Mucosa of rectum (tissue), 2 donors: ENCODE results near the gene BICD1.

ENCODE experiments used
- H3K27ac ChIP-seq, 2 donors: one replicate each; pipeline ENCODE4 v1.7.0; 2013; ENCODE audit warnings: inconsistent platforms in 2 of 2, low read depth in 2 of 2, low read length in 2 of 2
- H3K27me3 ChIP-seq, 2 donors: one replicate each; pipeline ENCODE4 v1.7.0; 2013; ENCODE audit warnings: low read length in 2 of 2; ENCODE audit not compliant: control insufficient read depth in 2 of 2, insufficient read depth in 2 of 2
- H3K36me3 ChIP-seq, 2 donors: one replicate each; pipeline ENCODE4 v1.7.0; 2013; ENCODE audit warnings: low read length in 2 of 2; ENCODE audit not compliant: control insufficient read depth in 2 of 2, insufficient read depth in 2 of 2
- H3K4me1 ChIP-seq, 2 donors: one replicate each; pipeline ENCODE4 v1.7.0; 2013; ENCODE audit warnings: low read length in 2 of 2, mild to moderate bottlenecking in 1 of 2; ENCODE audit not compliant: control insufficient read depth in 2 of 2, insufficient read depth in 2 of 2
- H3K4me3 ChIP-seq, 2 donors: one replicate each; pipeline ENCODE4 v1.7.0; 2013; ENCODE audit warnings: low read length in 2 of 2
- H3K9ac ChIP-seq, 2 donors: one replicate each; pipeline ENCODE4 v1.7.0; 2013; ENCODE audit warnings: low read length in 2 of 2, low read depth in 1 of 2, mild to moderate bottlenecking in 1 of 2
- H3K9me3 ChIP-seq, 2 donors: one replicate each; pipeline ENCODE4 v1.7.0; 2013; ENCODE audit warnings: low read length in 2 of 2; ENCODE audit not compliant: control insufficient read depth in 2 of 2
- donor health status: healthy.
- donor health status: Normal muscosa, but diverticular disease.

The BICD1 gene

DNA sequence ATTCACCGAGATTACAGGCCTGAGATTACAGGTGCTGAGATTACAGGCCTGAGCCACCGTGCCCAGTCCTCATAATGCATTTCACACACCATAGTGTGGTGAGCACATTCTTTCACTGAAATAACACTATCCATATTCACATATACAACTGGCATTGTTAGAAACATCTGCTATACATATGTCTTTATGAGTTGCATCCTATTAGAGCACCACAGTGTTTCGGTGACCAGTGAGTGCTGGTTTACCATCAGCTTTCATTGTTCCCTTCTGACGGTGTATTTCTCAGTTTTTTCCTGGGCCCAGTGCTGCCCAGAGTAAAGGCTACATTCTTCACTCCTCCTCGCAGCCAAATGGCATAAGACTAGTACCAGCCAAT, 196.5 kb downstream of the BICD1 start:
- no peak overlapping the region for H3K4me3 ChIP-seq
- no peaks in the 10 kb centered on the region for H3K9me3 ChIP-seq
- H3K27ac ChIP-seq = no peak overlapping the region
- no peaks in the 10 kb centered on the region for H3K27me3 ChIP-seq
- no peak overlapping the region for H3K9ac ChIP-seq
- no peaks in the 10 kb centered on the region for H3K4me1 ChIP-seq
- H3K36me3 ChIP-seq = no peaks in the 10 kb centered on the region

DNA sequence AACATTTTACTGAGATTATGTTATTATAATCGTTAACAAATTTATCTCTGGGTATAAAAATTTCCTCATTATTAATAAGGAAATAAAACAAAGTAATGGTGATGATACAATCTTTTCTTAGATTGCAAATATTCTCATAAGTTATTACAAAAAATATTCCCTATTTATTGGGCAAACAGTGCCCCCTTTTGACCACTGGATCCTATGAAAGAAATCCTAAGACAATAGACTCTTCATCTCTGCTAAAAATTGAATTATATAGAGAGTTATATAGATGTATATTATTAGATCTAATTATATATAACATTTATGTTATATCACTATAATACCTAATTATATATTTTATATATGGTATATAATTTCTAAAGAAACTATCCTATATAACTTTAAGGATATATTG, 198.5 kb downstream of the BICD1 start:
- H3K9ac ChIP-seq = no peak overlapping the region
- H3K36me3 ChIP-seq = no peaks in the 10 kb centered on the region
- no peaks in the 10 kb centered on the region for H3K4me1 ChIP-seq
- no peaks in the 10 kb centered on the region for H3K9me3 ChIP-seq
- H3K27me3 ChIP-seq = no peaks in the 10 kb centered on the region
- no peak overlapping the region for H3K27ac ChIP-seq
- no peak overlapping the region for H3K4me3 ChIP-seq

DNA sequence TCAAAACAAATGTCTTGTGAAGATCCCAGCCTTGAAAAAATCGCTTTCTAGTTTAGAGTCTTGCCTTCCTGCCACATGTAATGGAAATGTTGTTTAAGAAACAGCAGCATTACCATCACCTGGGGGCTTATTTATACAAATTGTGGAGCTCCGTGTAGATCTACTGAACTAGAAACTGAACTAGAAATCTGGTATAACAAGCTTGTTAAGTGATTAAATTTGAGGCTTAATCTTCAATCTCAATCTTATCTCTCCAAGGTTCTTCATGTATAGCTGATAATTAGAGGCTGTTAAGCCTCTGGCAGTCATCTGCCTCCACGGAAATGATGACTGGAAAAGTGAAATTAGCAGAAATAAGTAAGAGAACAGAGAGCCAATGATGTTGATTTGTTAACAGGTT, 200.7 kb downstream of the BICD1 start:
- Histone ChIP-seq H3K9me3 (no peaks in the 10 kb centered on the region), H3K9ac (no peak overlapping the region), H3K4me1 (no peaks in the 10 kb centered on the region), H3K4me3 (no peak overlapping the region), H3K27ac (no peak overlapping the region), H3K36me3 (no peaks in the 10 kb centered on the region), H3K27me3 (no peaks in the 10 kb centered on the region)

DNA sequence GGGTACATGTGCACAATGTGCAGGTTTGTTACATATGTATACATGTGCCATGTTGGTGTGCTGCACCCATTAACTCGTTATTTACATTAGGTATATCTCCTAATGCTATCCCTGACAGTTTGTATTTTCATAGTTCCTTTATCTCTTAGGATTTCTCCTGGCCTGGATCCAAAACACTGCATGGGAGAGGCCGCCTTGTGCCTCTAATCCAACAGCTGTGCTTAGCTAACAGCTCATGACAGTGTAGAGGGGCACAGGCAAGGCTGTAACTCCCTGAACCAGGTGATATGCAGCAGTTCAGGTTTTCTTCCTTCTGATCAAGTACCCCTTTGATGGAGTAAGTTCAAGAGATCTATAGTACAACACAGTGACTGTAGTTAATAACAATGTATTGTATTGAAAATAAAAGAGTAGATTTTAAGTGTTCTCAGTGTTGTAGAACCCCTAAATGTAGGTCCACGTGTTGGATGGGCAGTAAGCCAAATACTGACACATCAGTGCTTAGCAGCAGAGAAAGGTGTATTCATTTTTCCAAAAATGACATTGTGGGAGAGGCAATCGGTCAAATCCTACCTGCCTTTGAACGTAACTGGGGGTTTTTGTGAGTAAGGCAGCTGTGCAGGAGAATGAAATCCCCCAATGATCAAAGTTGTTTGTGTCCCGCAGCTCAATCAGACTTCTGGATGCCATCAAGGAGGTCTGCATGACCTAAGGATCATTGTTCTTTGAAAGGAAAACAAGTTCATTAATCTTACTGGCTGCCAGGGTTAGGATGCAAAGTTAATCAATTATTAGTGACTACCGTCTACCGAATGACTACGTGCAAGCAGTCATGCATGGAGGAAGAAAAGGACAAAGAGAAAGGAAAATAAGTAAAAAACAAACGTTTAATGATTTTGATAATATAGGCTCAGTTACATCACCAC, 203.4 kb downstream of the BICD1 start:
- Histone ChIP-seq H3K9ac (no peak overlapping the region), H3K27ac (no peak overlapping the region), H3K9me3 (no peaks in the 10 kb centered on the region), H3K36me3 (no peaks in the 10 kb centered on the region), H3K4me3 (no peak overlapping the region), H3K4me1 (no peaks in the 10 kb centered on the region), H3K27me3 (no peaks in the 10 kb centered on the region)

DNA sequence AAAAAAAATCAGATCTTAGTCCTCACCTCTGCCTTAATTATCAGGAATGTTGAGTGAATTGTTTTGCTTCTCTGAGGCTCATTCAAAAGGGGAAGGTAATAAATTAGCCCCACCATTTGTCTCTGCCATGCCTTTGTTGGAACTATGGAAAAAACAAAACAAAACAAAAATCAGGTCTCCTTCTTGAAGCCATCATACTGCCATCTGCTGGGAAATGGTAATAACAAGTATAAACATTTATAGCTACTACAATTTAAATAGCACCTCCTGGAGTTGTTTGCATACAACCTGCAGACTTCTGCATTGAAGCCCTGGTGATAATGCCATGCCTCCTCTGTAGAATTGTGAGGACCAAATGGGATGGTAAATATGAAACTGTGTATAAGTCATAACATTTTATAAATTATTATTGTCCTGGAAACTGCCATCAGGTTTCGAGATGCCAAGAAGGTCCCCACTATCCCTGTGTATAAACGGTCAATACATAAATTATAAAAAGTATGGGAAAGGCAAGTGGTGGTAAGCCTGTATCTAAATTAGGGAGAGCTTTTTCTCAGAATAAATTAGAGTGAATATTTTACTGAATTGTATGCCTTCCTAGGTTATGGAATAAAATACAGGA, 205.5 kb downstream of the BICD1 start:
- no peaks in the 10 kb centered on the region for H3K36me3 ChIP-seq
- no peaks in the 10 kb centered on the region for H3K27me3 ChIP-seq
- no peak overlapping the region for H3K4me3 ChIP-seq
- H3K27ac ChIP-seq = no peak overlapping the region
- H3K9me3 ChIP-seq = no peaks in the 10 kb centered on the region
- no peaks in the 10 kb centered on the region for H3K4me1 ChIP-seq
- H3K9ac ChIP-seq = no peak overlapping the region

DNA sequence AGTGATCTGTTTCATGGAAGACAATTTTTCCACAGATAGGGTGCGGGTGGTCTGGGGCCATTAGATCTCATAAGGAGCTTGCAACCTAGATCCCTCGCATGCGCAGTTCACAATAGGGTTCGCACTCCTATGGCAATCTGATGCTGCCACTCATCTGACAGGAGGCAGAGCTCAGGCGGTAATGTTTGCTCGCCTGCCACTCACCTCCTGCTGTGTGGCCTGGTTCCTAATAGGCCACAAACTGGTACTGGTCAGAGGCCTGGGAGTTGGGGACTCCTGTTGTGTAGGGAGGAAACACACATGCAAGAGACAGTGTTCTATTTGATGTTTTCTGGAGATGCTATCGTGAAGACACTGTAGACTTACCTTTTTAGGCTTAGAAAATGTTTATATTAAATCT, 215.7 kb downstream of the BICD1 start:
- Histone ChIP-seq H3K27me3 (no peaks in the 10 kb centered on the region), H3K27ac (no peak overlapping the region), H3K36me3 (no peaks in the 10 kb centered on the region), H3K4me3 (no peak overlapping the region), H3K9ac (no peak overlapping the region), H3K9me3 (no peaks in the 10 kb centered on the region), H3K4me1 (no peaks in the 10 kb centered on the region)

DNA sequence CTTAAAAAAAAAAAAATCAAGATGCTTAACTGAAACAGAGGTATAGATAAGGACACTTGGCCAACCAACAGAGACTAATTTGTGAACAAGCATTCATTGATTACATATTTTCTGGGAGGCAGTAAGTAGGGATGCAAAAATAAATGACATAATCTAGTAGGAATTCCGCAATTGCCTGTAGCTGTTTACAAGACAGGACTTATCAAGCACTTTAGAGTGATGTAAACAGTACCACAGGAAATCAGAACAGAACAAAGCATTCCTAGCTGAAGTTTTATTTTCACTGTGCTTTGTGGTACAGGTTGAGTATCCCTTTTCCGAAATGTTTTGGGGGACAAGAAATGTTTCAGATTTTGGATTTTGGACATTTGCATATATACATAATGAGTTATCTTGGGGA, 224.5 kb downstream of the BICD1 start:
- Histone ChIP-seq H3K27me3 (no peaks in the 10 kb centered on the region), H3K9ac (no peak overlapping the region), H3K27ac (no peak overlapping the region), H3K9me3 (no peaks in the 10 kb centered on the region), H3K36me3 (no peaks in the 10 kb centered on the region), H3K4me1 (no peaks in the 10 kb centered on the region), H3K4me3 (no peak overlapping the region)

DNA sequence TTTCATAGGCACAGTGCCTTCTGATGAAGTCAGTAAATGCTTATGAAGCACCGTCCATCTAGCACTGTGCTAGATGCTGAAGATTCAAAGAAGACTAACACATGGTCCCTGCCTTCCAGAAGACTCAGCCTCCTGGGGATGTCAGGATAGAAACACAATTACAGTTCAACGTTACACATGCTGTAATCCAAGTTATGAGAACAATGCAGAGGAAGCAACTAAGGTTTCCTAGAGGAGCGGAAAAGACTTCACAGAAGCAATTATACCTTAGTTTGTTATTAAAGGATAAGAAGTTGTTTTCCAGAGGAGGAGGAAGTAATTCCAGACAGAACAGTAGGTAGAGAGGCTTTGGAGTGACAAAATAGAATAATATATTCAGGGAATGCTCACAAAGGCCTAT, 225.8 kb downstream of the BICD1 start:
- no peak overlapping the region for H3K4me3 ChIP-seq
- no peaks in the 10 kb centered on the region for H3K4me1 ChIP-seq
- H3K27me3 ChIP-seq = no peaks in the 10 kb centered on the region
- H3K9ac ChIP-seq = no peak overlapping the region
- no peaks in the 10 kb centered on the region for H3K9me3 ChIP-seq
- H3K27ac ChIP-seq = no peak overlapping the region
- no peaks in the 10 kb centered on the region for H3K36me3 ChIP-seq

DNA sequence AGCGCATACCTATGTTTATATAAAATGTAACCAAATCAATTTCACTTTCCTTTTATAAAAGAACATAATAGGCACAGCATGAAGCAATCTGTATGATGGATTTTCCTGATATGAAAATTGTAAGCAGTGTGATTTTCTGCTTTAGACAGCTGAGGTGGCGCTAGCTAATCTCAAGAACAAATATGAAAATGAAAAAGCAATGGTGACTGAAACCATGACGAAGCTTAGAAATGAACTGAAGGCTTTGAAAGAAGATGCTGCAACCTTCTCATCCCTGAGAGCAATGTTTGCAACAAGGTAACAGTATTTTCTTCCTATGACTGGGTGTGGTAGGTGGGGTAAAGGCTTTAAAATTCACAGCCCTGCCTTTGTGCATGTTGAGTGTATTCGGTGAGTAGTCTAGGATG, 227.7 kb downstream of the BICD1 start:
- Histone ChIP-seq H3K27ac (no peak overlapping the region), H3K9ac (no peak overlapping the region), H3K9me3 (no peaks in the 10 kb centered on the region), H3K36me3 (no peaks in the 10 kb centered on the region), H3K4me1 (no peaks in the 10 kb centered on the region), H3K27me3 (no peaks in the 10 kb centered on the region), H3K4me3 (no peak overlapping the region)

DNA sequence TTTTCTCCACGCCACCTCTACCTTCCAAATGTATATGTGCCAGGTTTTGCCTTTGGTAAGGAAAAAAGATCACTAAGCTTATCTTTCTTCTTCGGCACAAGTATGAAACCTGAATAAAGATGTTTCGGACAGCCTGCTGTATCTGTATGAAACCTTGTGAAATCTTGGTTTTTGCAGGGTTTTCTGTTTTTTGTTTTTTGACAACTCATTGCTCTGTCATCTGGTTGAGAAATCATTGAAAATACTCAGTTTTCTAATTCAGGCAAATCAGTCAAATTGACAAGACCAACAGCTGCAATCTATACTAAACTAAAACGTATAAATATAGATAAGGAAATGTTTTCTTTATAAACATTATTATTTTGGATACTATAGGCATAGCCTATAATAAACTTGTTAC, 229.6 kb downstream of the BICD1 start:
- Histone ChIP-seq H3K4me1 (no peaks in the 10 kb centered on the region), H3K4me3 (no peak overlapping the region), H3K27ac (no peak overlapping the region), H3K9me3 (no peaks in the 10 kb centered on the region), H3K9ac (no peak overlapping the region), H3K36me3 (no peaks in the 10 kb centered on the region), H3K27me3 (no peaks in the 10 kb centered on the region)
